DMS 273 treated with DMSO at 0.1 percent for 48 hours (cell line): ENCODE data around the gene ATOSA.
A peak's percentile ranks its signal among the peaks of the same experiment; 100 is the strongest.

ENCODE experiments used
- DNase-seq: peaks from one replicate; lab custom pipeline; 2025; lab: John Stamatoyannopoulos, UW

The ATOSA gene

DNA sequence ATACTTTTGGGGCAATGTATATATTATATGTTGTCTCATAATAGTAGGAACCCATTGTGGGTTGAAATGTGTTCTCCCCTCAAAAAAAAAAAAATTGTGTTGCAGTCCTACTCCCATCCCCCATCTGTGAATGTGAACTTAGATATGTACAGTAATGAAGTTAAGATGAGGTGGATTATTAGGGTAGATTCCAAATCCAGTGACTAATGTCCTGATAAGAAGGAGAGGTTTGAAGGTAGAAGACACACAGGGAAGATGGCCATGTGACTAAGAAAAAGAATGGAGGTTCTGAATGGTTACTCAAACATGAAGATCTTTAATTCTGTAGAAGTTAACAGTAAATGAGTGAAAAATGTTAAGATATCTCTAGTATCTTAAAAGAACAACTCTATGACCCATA, 3.0 kb upstream of the ATOSA start:
- DNase-seq = no peak

DNA sequence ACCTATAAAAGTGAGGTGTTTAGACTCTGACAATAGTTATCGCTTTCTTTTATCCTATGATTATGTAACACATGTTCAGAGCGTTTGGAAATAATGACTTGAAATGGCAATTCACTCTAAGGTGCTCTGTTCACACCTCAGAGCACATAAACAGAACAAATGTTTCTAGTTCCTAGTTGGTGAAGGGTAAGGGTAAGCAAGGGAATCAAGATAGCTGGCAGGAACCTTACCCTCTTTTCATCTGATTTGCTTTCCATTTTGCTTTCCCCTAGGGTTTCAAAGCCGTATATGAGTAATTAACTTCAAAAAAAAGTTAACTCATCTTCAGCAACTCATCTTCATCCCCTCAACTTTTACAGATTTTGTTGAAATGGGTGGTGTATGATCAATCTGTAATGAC, 2.3 kb upstream of the ATOSA start:
- DNase-seq = no peak

DNA sequence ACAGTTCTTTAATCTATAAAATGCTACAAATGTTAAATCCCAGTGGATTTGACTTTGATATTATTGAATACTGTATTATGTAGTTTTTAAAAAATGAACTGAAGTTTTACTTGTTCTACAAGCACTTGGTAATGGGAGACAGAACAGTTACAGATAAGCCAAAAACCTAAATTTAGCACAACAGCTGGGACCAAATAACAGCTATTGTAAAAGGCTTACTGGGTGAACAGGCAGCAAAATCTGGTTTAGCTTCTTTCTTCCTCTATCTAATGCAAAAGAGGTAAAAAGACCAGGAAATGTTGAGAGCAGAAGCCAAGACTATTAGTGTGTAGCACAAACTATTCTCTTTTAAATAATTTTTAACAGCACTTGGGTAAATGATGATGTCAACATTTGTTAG, 1.6 kb upstream of the ATOSA start:
- no peak for DNase-seq

DNA sequence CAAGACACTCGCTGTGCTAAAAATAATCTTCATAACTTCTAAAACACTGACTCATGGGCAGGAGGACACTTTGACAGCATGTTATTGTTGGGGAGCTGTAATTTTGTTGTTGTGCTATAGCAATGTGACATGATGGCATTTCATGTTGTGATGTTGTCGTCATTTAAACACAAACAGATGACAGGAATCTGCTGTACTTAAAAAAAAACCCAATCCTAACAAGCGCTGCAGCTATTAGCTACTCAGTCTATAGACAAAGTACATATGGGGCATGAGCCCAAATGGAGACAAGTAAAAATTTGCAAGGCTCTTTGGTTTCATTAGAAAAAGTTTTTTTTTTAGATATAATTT, 828 bp upstream of the ATOSA start:
- no peak for DNase-seq

DNA sequence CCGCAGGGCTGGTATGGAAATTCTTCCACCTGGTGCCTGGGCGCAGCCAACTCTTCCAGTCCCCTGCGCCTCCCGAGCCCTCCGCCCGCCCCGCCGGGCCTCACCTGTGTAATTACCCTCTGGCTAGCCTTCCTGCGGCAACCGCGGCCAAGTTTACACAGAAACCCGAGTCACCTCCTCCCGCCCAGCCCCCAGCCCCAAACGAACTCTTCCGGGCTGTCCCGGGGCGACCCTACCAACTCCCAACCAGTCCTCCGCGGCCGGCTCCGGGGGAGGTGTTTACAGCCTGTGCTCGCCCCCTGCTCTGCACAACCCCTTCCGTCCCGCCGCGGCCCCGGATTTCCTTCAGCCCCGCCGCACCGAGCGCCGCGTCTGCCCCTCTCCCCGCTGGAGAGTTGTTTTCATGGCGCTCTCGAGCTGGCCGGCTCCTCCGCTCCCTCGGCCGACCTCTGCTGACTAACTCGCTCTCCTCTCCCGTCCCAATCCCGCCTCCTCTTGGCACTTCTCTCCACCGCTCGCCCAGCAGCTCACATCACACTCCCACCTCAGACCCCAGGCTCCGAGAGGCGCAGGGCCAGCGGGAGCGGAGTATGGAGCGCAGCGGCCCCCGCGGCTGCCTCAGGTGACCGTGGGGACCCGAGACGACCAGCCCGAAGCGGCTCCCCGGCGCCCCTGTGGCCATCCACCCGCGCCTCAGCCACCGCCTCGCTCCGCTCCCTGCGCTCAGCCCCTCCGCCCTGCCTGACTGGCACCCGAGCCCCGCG, 538 bp downstream of the ATOSA start:
- DNase-seq = peak; percentile 25

DNA sequence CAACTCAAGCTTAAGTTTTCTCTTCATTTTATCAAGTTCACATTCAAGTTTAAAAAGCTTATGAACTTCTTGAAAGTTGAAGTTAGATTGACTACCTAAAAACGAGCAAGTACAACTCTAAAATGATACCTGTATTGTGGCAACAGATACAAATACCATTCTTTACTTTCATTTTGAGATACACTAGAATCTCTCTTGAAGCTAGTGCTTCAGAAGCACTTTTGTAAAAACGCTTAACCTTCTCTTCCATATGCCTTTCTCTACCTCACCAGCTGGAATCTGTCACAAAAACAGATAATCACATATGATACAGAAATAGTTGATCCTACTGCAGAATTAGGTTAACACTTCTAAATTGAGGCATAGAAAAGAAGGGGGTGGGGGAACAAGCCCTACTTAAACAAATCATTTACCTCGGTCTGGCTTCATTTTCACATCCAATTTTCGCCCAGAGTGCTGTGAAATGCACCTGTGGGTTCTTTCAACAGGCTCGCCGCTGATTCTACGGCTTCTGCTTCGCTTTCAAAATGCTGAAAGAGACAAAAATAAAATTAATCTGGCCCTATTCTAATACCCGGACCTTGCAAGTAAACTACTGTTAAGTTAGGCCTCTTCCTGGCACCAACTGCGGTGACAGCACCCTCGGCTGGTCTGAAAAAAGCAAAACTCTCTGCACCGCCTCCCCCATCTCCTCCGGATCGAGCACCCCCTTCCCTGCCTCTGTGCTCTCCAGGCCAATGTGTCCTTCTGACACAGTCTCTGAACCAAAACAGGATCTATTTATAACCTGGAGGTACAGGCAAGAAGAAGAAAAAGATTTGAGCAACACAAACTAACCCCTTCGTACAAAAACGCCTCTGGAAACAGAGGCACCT, 1.4 kb downstream of the ATOSA start:
- DNase-seq = peak; percentile 24

DNA sequence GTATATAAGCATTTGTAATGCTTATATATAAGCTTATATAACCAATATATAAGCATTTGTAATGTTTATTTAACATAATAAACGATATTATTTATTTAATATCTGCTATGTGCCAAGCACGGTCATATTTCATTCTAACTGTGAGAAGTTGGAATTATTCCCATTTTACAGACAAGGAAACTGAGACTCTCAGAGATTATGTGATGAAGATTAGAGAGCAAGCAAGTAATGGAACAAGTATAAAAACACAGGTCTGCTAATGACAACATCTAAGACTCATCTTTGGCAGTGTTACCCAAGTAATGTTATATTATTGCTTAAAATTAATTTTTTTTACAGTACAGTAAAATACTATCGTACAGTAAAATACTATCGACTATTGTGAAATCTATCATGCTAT, 4.4 kb downstream of the ATOSA start:
- no peak for DNase-seq

DNA sequence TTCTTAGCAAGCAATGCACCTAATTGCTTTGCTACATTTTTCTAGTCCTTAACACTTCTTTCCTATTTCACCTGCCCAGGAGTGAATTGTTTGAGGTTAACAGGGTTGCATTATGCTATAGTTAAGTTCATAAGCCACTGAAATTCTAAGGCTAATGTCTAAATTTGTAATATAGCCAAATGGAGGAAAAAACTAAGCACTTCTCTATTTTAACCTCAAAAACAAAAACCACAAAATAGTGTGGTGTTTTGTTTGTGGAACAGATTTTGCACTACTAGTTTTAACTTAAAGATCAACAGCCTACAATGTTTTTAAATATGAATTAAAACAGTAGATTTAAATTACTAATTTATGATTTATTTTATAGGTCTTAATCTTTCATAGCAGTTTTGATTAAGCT, 5.5 kb downstream of the ATOSA start:
- DNase-seq = no peak

DNA sequence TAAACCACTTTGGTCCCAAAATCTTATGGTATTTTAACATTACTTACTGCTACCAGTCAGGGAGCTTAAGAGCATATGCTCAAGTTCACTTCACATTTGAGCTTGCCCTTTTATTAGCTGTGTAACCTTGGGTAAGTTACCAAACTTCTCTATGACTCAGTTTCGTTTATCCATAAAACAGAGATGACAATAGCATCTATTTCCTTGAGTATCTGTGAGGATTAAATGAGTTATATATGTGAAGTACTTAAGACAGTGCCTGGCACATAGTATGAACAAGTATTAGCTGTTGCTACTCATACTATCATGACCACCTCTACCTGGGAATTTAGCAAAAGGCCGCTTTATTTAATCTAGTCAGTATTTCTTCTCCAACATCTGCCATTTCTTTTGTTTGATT, 5.9 kb downstream of the ATOSA start:
- DNase-seq = no peak

DNA sequence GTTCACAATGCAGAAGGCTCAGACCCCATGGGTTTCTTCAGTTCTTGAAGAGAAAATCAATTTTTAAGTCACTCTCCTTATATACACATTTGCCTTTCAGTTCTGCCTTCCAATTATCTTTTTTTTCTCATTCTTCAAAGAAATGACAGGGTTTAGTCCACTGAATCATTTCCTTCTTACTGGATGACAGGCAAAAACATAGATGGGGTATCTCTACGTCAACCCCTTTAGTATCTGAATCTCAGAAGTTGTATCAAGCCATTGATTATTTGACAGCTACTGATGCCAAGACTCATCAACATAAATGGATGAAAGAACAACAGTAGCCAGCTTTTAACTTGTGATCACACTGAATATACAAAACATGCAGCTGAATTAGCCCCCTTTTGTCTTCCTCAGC, 6.5 kb downstream of the ATOSA start:
- DNase-seq = no peak

DNA sequence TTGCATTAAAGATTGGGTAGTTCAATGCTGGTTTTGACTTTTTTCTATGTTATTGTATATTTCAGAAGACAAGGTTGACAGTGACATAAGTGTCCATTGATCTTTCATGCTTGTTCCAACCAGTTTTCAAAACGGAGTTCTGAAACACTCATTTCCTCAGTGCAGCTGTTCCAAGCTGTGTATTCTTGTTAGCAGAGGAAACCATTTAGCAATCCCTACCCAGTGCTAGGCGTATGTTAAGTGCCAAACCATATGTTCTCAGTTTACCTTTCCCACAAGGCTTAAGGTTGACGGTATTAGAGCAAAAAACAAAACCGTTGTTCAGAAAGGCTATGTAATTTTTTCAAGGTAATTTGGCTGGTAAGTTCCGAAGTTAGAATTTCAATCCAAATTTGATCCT, 9.1 kb downstream of the ATOSA start:
- DNase-seq = no peak

DNA sequence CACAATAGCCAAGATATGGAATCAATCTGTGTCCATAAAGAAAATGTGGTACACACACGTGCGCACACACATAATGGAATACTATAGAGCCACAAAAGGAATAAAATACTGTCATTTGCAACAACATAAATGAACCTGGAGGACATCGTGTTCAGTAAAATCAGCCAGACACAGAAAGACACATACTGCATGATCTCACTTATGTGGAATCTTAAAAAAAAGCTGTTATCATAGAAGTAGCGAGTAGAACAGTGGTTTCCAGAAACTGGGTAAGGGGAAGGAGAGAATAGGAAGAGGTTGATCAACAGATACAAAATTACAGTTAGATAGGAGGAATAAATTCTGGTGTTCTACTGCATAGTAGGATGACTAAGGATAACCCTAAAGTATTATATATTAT, 11.1 kb downstream of the ATOSA start:
- DNase-seq = no peak

DNA sequence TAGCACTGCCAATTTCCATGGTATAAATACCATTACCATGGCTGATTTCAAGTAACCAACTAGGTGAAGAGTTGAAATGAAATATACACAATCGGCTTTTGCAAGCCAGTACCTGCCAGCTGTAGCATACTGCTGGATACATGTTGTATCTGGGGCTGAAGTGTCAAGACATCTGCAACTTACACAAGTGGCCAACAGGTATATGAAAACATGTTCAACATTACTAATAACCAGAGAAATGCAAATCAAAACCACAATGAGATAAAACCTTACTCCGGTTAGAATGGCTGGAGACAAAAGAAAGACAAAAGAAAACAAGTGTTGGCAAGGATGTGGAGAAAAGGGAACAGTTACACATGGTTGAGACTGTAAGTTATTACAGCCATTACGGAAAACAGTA, 11.6 kb downstream of the ATOSA start:
- DNase-seq = no peak

DNA sequence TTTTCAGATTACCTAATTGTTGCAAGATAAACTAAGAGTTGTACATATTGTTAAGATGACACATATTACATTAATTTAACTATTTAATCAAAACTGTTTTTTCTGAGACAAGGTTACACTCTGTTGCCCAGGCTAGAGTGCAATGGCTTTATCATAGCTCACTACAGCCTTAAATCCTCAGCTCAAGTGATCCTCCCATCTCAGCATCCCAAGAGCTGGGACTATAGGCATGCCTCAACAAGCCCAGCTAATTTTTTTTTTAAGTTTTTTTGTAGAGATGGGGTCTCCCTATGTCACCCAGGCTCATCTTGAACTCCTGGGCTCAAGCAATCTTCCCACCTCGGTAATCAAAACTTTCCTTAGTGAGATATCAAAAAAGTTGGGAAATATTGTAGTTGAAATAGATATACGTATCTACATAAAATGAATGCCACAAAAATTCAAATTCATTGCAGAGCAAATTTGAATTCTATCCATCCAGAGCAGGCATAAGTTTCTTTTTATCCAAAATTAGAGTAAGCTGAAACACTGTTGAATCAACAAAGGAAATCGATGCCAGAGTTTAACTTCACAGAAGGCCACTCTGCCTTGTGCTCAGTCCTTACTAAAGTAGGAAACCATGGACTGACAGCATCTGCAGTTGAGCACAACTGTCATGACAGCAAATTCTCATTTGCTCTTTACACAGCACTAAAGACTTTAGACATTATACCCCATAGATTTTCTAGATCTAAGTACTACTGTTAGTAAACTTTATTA, 15.5 kb downstream of the ATOSA start:
- DNase-seq = no peak

DNA sequence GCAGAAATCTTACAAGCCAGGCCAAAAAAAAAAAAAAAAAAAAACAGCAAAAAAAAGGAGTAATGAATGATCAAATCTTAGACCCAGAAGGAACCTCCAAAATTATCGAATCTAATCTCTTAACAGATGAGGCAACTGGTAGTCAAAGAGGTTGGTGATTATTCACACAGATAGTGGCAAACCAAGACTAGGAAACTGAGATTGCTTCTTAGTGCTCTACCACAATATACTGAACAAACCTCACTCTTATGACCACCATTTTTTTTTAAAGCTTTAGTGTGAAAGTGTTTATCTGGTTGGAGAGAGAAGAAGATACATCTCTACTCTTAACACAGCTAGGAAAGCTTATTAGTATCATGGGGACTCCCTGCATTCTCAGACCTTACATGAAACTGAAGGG, 17.3 kb downstream of the ATOSA start:
- no peak for DNase-seq

DNA sequence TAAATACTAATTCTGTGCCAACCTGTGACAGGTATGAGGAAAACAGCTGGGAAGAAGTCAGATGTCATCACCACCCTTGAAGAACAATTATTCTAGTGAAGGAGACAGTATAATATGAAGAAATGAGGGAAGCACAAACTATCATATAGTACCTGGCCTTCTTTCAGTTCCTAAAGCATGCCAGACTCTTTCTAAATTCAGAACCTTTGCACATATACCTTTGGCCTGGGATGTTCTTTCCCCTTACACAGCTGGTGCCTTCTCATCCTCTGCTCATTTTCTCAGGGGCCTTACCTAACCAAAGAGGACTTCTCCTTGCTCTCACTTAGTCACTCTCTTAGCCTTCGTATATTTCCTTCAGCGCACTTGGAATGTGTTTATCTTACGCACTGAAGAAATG, 19.0 kb downstream of the ATOSA start:
- no peak for DNase-seq

DNA sequence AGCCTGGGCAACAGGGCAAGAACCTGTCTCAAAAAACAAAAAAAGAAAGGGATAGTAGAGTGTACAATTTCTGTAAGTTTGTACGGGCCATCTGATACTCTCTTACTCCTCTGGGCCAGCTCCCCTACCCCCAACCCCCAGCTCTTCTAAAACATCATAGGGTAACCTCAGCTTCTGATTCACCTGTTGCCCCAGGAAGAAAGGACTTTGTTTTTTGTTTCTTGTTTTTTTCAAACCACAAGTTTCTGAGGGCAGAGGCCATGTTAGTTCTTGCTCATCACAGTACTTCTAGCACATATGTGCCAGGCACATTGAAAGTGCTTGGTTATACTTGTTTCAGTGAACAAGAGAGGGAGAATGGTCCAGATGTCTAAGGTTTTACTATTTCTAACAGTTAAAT, 20.2 kb downstream of the ATOSA start:
- DNase-seq = no peak

DNA sequence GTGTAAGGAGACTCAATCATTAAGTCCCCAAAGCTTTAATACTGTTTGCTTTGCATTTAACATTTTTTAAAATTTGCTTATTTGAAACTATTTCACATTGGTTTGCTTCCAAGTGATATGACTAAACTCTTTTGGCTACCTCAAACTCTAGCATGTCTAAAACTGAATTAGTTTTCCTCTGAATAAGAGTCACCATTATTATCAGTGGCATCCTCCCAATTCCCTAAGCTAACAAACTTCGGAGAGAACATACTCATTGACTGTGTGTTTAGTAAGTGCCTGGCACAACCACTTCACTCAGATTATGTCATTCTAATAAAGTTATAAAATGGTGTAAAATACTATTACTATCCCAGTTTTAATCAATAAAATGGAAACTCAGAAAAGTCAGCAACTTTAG, 21.9 kb downstream of the ATOSA start:
- DNase-seq = no peak

DNA sequence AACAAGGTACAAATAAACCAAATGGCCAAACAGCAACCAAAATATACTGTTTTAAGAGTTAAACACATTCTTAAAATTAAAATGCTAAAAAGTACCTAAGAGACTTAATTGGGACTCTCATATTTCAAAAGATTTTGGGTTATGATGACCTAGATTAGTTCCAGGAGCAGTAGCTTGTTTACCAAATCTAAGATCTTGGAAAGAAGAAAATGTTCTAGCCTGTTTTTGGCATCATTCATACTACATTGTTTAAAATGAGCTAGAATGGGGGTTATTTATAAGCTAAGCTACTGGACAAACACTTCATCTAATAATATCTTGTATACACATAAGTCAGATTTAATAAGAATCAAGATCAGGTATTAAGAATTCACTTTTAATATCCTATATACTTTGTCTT, 22.8 kb downstream of the ATOSA start:
- DNase-seq = no peak

DNA sequence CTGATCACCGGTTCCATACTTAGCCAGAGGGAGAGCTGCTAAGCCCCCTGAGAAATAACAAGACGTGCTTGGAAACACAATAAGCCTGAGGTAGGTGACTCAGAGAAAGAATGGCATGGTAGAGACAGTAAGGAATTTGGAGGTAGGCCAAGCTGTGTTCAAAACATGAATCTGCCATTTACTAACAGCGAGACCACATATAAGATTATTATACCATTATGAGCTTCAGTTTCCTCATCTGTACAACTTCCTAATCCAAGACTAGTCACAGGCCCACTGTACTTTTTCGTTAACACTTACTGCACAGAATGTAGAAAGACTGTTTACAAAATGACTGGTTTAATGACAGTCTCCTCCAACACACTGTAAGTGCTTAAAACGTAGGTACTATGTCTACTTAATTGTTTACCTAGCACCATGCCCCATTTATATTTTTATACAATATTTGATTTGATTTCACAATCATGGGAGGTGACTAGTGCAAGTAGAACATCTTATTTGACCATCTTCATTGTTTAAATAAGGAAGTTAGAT, 25.7 kb downstream of the ATOSA start:
- no peak for DNase-seq

DNA sequence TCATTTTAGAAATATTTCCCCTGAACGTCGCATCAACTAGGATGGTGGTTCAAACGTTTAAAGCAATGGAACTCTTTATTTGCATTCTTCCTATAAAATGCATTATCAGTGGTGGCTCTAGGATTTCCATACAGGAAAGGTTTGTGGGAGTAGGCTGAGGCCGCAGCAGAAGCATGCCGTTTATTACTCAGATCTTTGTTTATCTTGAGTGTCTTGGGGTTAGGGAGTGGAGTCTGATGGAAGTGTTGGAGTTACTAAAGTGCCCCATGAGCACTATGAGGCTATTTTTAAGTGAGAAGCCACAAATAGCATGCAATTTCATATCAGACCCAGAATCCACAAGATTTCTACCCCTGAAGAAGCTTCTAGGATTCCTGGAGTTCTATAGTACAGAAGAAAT, 26.2 kb downstream of the ATOSA start:
- no peak for DNase-seq

DNA sequence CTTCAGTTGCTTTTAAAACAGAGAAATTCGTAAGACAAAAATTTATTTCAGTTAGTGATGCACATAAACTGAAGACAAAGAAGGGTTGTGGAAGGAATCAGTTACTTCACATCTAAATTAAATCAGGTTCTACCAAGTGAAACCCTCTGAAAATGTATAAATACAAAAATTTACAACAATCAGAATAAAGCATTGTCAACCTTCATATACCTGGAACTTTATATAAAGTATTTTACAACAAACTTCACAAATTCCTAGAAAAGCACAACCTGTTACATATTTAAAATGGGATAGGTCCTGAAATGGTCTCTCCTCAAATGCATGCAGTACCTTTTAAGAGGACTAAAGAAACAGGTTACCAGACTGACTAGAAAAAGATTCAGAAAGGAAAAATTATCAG, 26.9 kb downstream of the ATOSA start:
- no peak for DNase-seq

DNA sequence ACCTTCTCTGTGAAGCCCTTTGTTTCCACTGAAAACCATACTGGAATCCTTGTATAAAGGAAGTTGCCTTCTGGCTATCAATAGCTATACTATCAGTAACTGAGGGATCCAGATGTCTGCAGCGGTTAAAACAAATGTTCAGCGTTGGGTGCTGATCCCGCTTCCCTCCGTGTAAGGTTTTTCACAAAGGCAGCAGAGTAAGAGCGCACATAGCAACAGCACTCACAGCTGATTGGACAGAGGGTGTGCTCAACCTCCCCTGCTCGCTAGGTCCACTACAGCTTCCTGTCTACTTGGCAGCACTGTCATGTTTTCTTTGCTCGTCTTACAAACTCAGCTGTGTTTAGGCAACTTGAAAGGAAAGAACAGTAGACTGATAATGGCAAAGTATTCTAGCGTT, 27.3 kb downstream of the ATOSA start:
- peak; percentile 88 for DNase-seq
